ENCODE measurements around the gene CD200R1.
"Not testable (repeated sequence)": the region's sequence is repeated elsewhere in the genome, so short reads cannot be mapped to it uniquely, and the experiment has no call there.

Gene CD200R1

GRCh38 chr3:112973325-112974177, 1.4 kb downstream of the CD200R1 start:
- DNase-seq: peak; percentile 38

- no peak for DNase-seq
Measured at GRCh38 chr3:112972158-112972557, 2.7 kb downstream of the CD200R1 start.

- no peak for DNase-seq
Measured at GRCh38 chr3:112967828-112968227, 7.1 kb downstream of the CD200R1 start.

GRCh38 chr3:112967425-112967824, 7.5 kb downstream of the CD200R1 start:
- no peak for DNase-seq

- no peak for DNase-seq
Measured at GRCh38 chr3:112966633-112967032, 8.3 kb downstream of the CD200R1 start.

- no peak for DNase-seq
Measured at GRCh38 chr3:112965656-112966055, 9.2 kb downstream of the CD200R1 start.

- DNase-seq: no peak
Measured at GRCh38 chr3:112963683-112964082, 11.2 kb downstream of the CD200R1 start.

GRCh38 chr3:112958811-112959560, 15.9 kb downstream of the CD200R1 start:
- no peak for DNase-seq

- no peak for DNase-seq
Measured at GRCh38 chr3:112956351-112956750, 18.6 kb downstream of the CD200R1 start.

- no peak for DNase-seq
Measured at GRCh38 chr3:112948346-112948838, 26.5 kb downstream of the CD200R1 start.

- no peak for DNase-seq
Measured at GRCh38 chr3:112931736-112932521, 43.0 kb downstream of the CD200R1 start.

- no peak for DNase-seq
Measured at GRCh38 chr3:112930771-112931170, 44.1 kb downstream of the CD200R1 start.

GRCh38 chr3:112925969-112926368, 48.9 kb downstream of the CD200R1 start:
- DNase-seq: no peak

GRCh38 chr3:112925560-112925959, 49.3 kb downstream of the CD200R1 start:
- DNase-seq: no peak

GRCh38 chr3:112919541-112919940, 55.4 kb downstream of the CD200R1 start:
- DNase-seq: not testable (repeated sequence)

- DNase-seq: no peak
Measured at GRCh38 chr3:112908252-112908651, 66.7 kb downstream of the CD200R1 start.

- DNase-seq: no peak
Measured at GRCh38 chr3:112904786-112905185, 70.1 kb downstream of the CD200R1 start.

- DNase-seq: no peak
Measured at GRCh38 chr3:112900113-112900512, 74.8 kb downstream of the CD200R1 start.

GRCh38 chr3:112897791-112898190, 77.1 kb downstream of the CD200R1 start:
- DNase-seq: no peak

GRCh38 chr3:112894258-112894657, 80.6 kb downstream of the CD200R1 start:
- no peak for DNase-seq

GRCh38 chr3:112889357-112889756, 85.5 kb downstream of the CD200R1 start:
- no peak for DNase-seq

- no peak for DNase-seq
Measured at GRCh38 chr3:112888381-112889085, 86.4 kb downstream of the CD200R1 start.

Measured in activated CD8-positive, alpha-beta memory T cell treated with anti-CD3 and anti-CD28 coated beads, Interleukin-2, amount 50 U/mL, for 4 hours (primary cell).